Left lung (tissue), 10 donors: ENCODE measurements around the gene SLC22A15. TPM values are rescaled to one million over a fixed set of nuclear protein-coding genes. Genes with fewer than 3 reads are reported as not detected.

Source experiments
- ATAC-seq: fragments of 200-7000 bp; cut with Tn5 transposase; one replicate; pipeline ENCODE4 v1.9.1; 2020; ENCODE audit warnings: moderate library complexity
- DNase-seq, 4 donors: peaks; one replicate each; pipeline ENCODE4 v3.0.0-alpha.2; 2013 to 2020
- H3K27ac ChIP-seq, 2 donors: fragments of 200-600 bp; sonication (generic) in 1 of 2; one replicate each; pipeline versions ENCODE4 v1.5.0 to v1.8.0; 2020 to 2021
- H3K27me3 ChIP-seq, 2 donors: fragments of 200-600 bp; sonication (generic) in 1 of 2; one replicate each; pipeline versions ENCODE4 v1.5.0 to v1.8.0; 2020 to 2021
- H3K36me3 ChIP-seq, 2 donors: fragments of 200-600 bp; sonication (generic) in 1 of 2; one replicate each; pipeline versions ENCODE4 v1.5.0 to v1.8.0; 2020 to 2021
- H3K4me1 ChIP-seq, 2 donors: fragments of 200-600 bp; one replicate each; pipeline ENCODE4 v1.8.0; 2021
- H3K4me3 ChIP-seq, 2 donors: fragments of 200-600 bp; sonication (generic) in 1 of 2; one replicate each; pipeline versions ENCODE4 v1.5.0 to v1.8.0; 2020 to 2021; ENCODE audit warnings: mild to moderate bottlenecking in 1 of 2
- H3K9me3 ChIP-seq, 2 donors: fragments of 200-600 bp; sonication (generic) in 1 of 2; one replicate each; pipeline versions ENCODE4 v1.5.0 to v1.8.0; 2020 to 2021
- CTCF ChIP-seq, 2 donors: fragments of 200-600 bp; sonication (generic) in 1 of 2; IDR thresholded peaks; one replicate each; pipeline versions ENCODE4 v1.5.0 to v1.8.0; 2021; ENCODE audit warnings: antibody characterized with exemption in 2 of 2
- intact Hi-C, 2 donors: fragments of 100-400 bp; cut with DNase I; formaldehyde crosslinking; loops; one replicate each; pipeline versions ENCODE4 v1.11.2 to v1.14.2; 2022
- polyA plus RNA-seq, 6 donors: library from polyadenylated mRNA; unstranded; fragments of 120-200 nt; gene quantifications; one replicate each; pipeline ENCODE4 v1.2.1, GENCODE V29; 2013; ENCODE audit not compliant: insufficient read length in 6 of 6
- total RNA-seq, 2 donors: library from RNA; stranded (reverse); fragmentation: NEBNext Ultra II Directional; extraction: Animal tissue kit (Norgen Biotek cat#: 25700); gene quantifications; one replicate each; pipeline ENCODE4 v1.2.1, GENCODE V29; 2021
- donor health status: DM: no; HTN: yes; CAD: no.
- donor health status: DM: no; HTN: no; CAD: no.

The SLC22A15 gene
- total and polyA plus RNA-seq, 8 donors = 3.2 to 23.0 (median 4.0) TPM

GRCh38 chr1:116105996-116106395 lies 129.7 kb downstream of the SLC22A15 start:
- intact Hi-C loops = no loop called here
- Histone ChIP-seq H3K27me3 (no peaks in the 10 kb centered on the region), H3K36me3 (no peaks in the 10 kb centered on the region), H3K4me1 (peaks cover 0 to 3% of the 10 kb centered on the region in 2 donors), H3K4me3 (no peak overlapping the region), H3K9me3 (no peaks in the 10 kb centered on the region), H3K27ac (no peak overlapping the region)
- TF ChIP-seq CTCF (IDR thresholded peaks at IDR 0.05) = no peak
- DNase-seq (no peak), ATAC-seq (no peak)

- Histone ChIP-seq H3K4me1 (peaks cover 0 to 7% of the 10 kb centered on the region in 2 donors), H3K27ac (no peak overlapping the region), H3K4me3 (no peak overlapping the region), H3K36me3 (no peaks in the 10 kb centered on the region), H3K27me3 (no peaks in the 10 kb centered on the region), H3K9me3 (no peaks in the 10 kb centered on the region)
- intact Hi-C loops = no loop called here
- DNase-seq = no peak
- no peak for ATAC-seq
- TF ChIP-seq CTCF (IDR thresholded peaks at IDR 0.05) = no peak
These were observed 130.3 kb downstream of the SLC22A15 start for GRCh38 chr1:116106646-116107045.

- ATAC-seq = no peak
These were observed 131.1 kb downstream of the SLC22A15 start for GRCh38 chr1:116107371-116107770.

GRCh38 chr1:116110567-116111523 lies 134.5 kb downstream of the SLC22A15 start, which contains the start of gene MAB21L3:
MAB21L3 (plus strand) TSS chr1:116111399; CDS start chr1:116112616, 1,217 bp downstream.
- H3K4me3 ChIP-seq = no peak within 1 kb of the TSS
- no peak within 1 kb of the TSS for H3K27ac ChIP-seq
- intact Hi-C loops = no loop called here
- TF ChIP-seq CTCF (IDR thresholded peaks at IDR 0.05) = no peak
- DNase-seq (no peak), ATAC-seq (peak; percentile 26)
- no peaks in the 10 kb centered on the region for H3K27me3 ChIP-seq
- no peaks in the 10 kb centered on the region for H3K9me3 ChIP-seq
- H3K4me1 ChIP-seq = peaks cover 6 to 13% of the 10 kb centered on the region in 2 donors
- H3K36me3 ChIP-seq = no peaks in the 10 kb centered on the region

More at GRCh38 chr1:116107371-116107770, 131.1 kb downstream of the SLC22A15 start:
- intact Hi-C loops = no loop called here
- no peaks in the 10 kb centered on the region for H3K9me3 ChIP-seq
- DNase-seq = no peak
- H3K4me3 ChIP-seq = no peak overlapping the region
- peaks cover 0 to 7% of the 10 kb centered on the region in 2 donors for H3K4me1 ChIP-seq
- H3K27me3 ChIP-seq = no peaks in the 10 kb centered on the region
- no peak overlapping the region for H3K27ac ChIP-seq
- H3K36me3 ChIP-seq = no peaks in the 10 kb centered on the region
- TF ChIP-seq CTCF (IDR thresholded peaks at IDR 0.05) = no peak

GRCh38 chr1:116111524-116112021 lies 135.3 kb downstream of the SLC22A15 start:
- no peaks in the 10 kb centered on the region for H3K9me3 ChIP-seq
- peaks cover 6 to 13% of the 10 kb centered on the region in 2 donors for H3K4me1 ChIP-seq
- no peak for TF ChIP-seq CTCF (IDR thresholded peaks at IDR 0.05)
- no peak overlapping the region for H3K27ac ChIP-seq
- DNase-seq = peak in 1 of 4 donors; percentile 35
- intact Hi-C loops = no loop called here
- no peaks in the 10 kb centered on the region for H3K36me3 ChIP-seq
- peak; percentile 64 for ATAC-seq
- no peaks in the 10 kb centered on the region for H3K27me3 ChIP-seq
- no peak overlapping the region for H3K4me3 ChIP-seq
